Central memory CD8-positive, alpha-beta T cell (primary cell): ENCODE results near the gene ZCCHC17.

Source experiments
- ATAC-seq: fragments of 150-1000 bp; cut with Tn5 transposase; replicated peaks from 2 replicates; pipeline ENCODE4 v1.10.0; 2022; ENCODE audit warnings: mild to moderate bottlenecking, moderate FRiP score, moderate number of reproducible peaks; ENCODE audit not compliant: poor library complexity, severe bottlenecking; ENCODE audit errors: extremely low read depth
- DNase-seq, 2 donors: peaks; one replicate each; pipeline ENCODE4 v3.0.0; 2021; ENCODE audit warnings: low spot score in 2 of 2
- H3K27ac Mint-ChIP-seq: one replicate; pipeline ENCODE4 v1.8.0; 2022; ENCODE audit warnings: low read depth, mild to moderate bottlenecking, moderate library complexity, mixed read lengths
- H3K27me3 Mint-ChIP-seq: one replicate; pipeline ENCODE4 v1.8.0; 2022; ENCODE audit warnings: mixed read lengths
- H3K36me3 Mint-ChIP-seq: one replicate; pipeline ENCODE4 v1.8.0; 2022; ENCODE audit warnings: mild to moderate bottlenecking, moderate library complexity, mixed read lengths; ENCODE audit not compliant: insufficient read depth
- H3K4me1 Mint-ChIP-seq: one replicate; pipeline ENCODE4 v1.8.0; 2022; ENCODE audit warnings: mixed read lengths
- H3K4me3 Mint-ChIP-seq: one replicate; pipeline ENCODE4 v1.8.0; 2022; ENCODE audit warnings: mild to moderate bottlenecking, moderate library complexity, mixed read lengths
- H3K9me3 Mint-ChIP-seq: one replicate; pipeline ENCODE4 v1.8.0; 2022; ENCODE audit warnings: mixed read lengths

ZCCHC17 gene

DNA sequence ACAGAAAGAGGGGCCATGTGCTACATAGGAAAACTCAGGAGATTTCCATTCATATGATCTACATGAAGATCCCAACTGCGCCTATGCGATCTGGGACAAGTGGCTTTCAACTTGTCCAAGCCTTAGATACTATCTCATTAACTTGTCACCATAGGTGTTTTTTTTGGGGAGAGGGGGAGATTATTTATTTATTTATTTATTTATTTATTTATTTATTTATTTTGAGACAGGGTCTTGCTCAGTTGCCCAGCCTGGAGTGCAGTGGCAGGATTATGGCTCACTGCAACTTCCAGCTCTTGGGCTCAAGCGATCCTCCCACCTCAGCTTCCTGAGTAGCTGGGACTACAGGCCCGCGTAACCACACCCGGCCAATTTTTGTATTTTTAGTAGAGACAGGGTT, 64.8 kb downstream of the ZCCHC17 start:
- Mint-ChIP-seq H3K27ac (no peak overlapping the region), H3K27me3 (no peaks in the 10 kb centered on the region), H3K36me3 (peaks cover 25% of the 10 kb centered on the region), H3K4me1 (no peaks in the 10 kb centered on the region), H3K9me3 (no peaks in the 10 kb centered on the region), H3K4me3 (no peak overlapping the region)
- ATAC-seq = no peak
- no peak for DNase-seq

DNA sequence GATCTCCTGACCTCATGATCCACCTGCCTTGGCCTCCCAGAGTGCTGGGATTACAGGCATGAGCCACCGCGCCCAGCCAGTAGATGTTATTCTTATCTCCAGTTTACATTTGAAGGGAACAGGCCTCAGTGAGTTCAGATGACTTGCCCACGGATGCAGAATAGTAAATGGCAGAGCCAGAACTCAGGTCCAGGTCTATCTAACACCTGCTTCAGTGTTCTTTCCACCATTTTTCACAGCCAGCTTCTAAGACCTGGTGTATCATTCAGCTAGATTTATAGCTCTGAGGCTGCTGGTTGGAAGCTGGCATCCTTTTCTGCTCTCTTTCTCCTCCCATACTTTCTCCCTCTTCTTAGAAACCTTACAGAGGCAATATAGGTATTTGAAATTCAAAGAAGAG, 65.2 kb downstream of the ZCCHC17 start:
- Mint-ChIP-seq H3K4me1 (no peaks in the 10 kb centered on the region), H3K27me3 (no peaks in the 10 kb centered on the region), H3K36me3 (peaks cover 27% of the 10 kb centered on the region), H3K9me3 (no peaks in the 10 kb centered on the region), H3K4me3 (no peak overlapping the region), H3K27ac (no peak overlapping the region)
- ATAC-seq = no peak
- no peak for DNase-seq

DNA sequence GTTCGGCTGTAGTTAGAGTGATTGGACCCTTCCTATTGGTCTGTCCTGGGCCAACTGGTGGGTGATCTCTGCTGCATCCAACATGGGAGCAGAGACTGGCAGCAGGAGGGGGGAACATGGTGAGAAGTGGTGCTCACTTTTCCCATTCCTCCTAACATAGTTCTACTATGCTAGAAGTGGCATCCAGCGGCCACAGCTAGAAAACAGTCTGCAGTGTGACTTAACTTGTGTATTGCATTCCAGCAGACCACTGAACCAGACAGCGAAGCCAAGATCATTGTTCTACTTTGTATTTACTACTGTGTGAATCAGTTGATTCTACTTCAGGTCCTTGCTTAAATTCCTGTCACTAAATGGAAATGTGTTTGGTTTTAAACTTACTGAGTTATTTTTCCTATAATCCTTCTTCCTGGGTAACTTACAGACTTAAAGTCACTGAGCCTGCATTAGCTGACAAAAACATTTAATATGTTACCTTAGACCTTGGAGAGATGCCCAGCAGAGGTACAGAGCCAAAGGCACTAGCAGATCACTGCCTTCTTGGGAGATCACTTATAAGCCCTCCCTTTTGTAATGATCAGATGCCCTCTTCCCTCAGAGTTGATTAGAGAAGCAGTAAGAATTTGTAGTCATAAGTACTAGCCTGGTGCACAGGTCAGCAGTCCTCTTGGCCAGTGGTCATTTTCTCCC, 67.9 kb downstream of the ZCCHC17 start:
- Mint-ChIP-seq H3K36me3 (peaks cover 27% of the 10 kb centered on the region), H3K4me1 (no peaks in the 10 kb centered on the region), H3K4me3 (no peak overlapping the region), H3K27me3 (no peaks in the 10 kb centered on the region), H3K9me3 (no peaks in the 10 kb centered on the region), H3K27ac (no peak overlapping the region)
- ATAC-seq (no peak), DNase-seq (no peak)

DNA sequence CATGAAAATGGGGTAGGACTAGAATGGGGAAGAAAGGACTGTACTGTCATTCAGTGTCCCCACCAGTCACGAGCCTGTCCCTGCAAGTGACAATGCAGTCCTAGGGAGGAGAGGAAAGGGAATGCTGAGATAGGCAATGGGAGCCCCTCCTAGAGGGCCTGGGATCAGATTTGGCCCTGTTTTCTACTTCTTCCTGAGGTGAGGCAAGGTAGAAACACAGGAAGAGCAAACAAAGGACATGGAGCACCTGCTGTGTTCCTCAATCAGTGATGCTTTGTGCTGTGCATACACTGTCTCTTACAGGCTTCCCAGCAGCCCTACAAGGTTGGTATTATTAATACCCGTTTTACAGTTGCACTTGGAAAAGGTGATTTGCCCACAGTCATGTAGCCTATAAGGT, 70.0 kb downstream of the ZCCHC17 start:
- no peak for DNase-seq
- H3K36me3 Mint-ChIP-seq = peaks cover 25% of the 10 kb centered on the region
- H3K9me3 Mint-ChIP-seq = no peaks in the 10 kb centered on the region
- no peak overlapping the region for H3K27ac Mint-ChIP-seq
- H3K4me1 Mint-ChIP-seq = peaks cover under 1% of the 10 kb centered on the region
- no peaks in the 10 kb centered on the region for H3K27me3 Mint-ChIP-seq
- ATAC-seq = no peak
- H3K4me3 Mint-ChIP-seq = no peak overlapping the region

DNA sequence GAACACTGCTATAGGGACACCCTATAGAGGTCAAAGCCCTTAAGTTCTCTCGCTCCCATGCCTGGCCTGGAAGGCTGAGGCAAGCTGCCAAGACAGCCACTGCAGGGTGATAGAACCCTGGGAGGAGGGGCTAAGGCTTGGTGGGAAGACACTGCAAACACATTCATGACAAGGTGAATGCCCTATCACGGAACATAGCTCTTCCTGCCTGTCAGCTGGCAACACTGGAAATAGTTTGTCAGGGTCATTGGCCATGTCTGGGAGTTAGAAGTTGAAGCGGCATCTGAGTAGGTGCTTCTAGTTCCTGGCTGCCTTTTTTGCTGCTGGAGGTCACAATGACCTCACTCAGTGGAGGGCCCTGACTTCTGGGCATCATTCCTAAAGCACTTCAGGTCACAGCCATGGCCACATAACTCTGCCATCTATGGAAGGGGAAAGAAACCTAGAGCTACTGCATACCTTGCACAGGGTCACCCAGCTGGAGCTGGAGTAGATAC, 71.8 kb downstream of the ZCCHC17 start:
- H3K4me1 Mint-ChIP-seq = peaks cover 16% of the 10 kb centered on the region
- H3K4me3 Mint-ChIP-seq = no peak overlapping the region
- no peaks in the 10 kb centered on the region for H3K27me3 Mint-ChIP-seq
- no peak for DNase-seq
- H3K27ac Mint-ChIP-seq = no peak overlapping the region
- no peak for ATAC-seq
- H3K36me3 Mint-ChIP-seq = peaks cover 20% of the 10 kb centered on the region
- H3K9me3 Mint-ChIP-seq = no peaks in the 10 kb centered on the region

DNA sequence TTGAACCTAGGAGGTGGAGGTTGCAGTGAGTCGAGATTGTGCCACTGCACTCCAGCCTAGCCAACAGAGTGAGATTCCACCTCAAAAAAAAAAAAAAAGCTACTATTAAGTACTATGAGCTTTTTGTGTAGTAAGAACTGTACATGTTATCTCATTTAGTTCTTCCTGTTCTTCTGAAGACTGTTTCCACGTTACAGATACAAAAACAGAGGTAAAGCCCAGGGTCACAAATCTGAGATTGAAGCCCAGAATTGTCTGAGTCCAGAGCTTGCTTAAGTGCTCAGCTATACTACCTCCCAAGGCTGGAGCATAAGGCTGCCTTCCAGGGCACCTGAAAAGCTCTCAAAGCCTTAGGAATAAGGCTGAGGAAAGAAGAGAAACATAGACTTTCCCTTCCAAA, 73.2 kb downstream of the ZCCHC17 start:
- H3K4me1 Mint-ChIP-seq = peaks cover 21% of the 10 kb centered on the region
- H3K4me3 Mint-ChIP-seq = no peak overlapping the region
- H3K27me3 Mint-ChIP-seq = no peaks in the 10 kb centered on the region
- DNase-seq (no peak), ATAC-seq (no peak)
- peaks cover 9% of the 10 kb centered on the region for H3K36me3 Mint-ChIP-seq
- no peaks in the 10 kb centered on the region for H3K9me3 Mint-ChIP-seq
- no peak overlapping the region for H3K27ac Mint-ChIP-seq

DNA sequence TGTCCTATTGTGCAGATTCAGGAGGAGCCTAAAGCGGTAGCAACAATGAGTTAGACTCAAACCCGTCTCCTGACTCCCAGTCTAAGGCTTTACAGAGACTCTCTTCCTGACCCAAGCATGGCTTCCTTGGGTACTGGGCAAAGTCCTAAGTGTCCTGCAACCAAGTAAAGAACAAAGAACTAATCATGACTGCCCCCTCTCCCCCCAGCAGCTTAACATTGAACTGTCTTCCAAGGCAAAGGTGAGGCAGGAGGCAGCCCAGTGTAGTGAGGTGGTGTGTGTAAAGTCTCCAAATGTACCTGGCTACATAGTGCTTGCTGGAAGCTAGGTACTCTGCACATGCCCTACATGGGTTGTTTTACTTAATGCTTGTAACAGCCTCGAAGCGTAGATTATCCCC, 73.7 kb downstream of the ZCCHC17 start:
- ATAC-seq = no peak

DNA sequence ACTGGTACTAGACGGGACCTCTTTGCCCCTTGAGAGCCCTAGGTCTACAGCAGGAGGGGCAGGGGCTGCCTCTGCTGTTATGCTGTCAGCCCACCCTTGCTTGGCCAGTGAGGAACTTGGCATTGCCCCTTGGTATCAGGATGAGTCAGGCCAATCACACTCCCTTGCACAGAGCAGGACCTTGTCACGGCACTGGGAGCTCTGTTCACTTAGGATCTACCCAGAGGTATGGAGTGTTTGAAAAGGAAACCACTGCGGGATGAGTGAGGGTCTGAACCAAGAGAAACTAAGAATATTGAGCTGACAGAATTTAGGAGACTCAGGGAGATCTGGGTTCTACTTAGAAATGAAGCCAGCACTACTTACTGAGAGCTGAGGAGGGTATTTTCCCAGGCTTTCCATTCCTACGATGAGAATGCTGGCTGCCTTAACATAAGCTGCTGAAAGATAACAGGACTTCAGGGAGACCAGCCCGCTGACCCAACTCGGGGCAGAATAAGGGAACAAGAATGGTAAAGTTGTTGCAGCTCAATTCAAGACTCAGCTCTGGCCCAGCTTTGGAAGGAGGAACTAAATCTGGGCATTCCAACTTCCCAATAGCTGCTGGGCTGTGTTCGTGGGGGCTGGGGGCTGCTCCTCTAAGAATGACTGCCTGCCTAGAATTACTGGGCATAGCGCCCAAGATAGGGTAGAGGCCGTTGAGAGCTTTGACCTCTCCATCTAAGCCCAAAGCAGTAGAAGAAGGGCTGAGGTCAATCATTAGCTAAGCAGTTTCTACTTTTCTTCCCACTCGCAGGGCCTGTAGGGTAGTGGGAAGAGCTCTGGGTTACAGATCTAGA, 74.5 kb downstream of the ZCCHC17 start:
- no peaks in the 10 kb centered on the region for H3K9me3 Mint-ChIP-seq
- no peak overlapping the region for H3K4me3 Mint-ChIP-seq
- no peaks in the 10 kb centered on the region for H3K27me3 Mint-ChIP-seq
- ATAC-seq (no peak), DNase-seq (no peak)
- H3K27ac Mint-ChIP-seq = no peak overlapping the region
- peaks cover 21% of the 10 kb centered on the region for H3K4me1 Mint-ChIP-seq
- H3K36me3 Mint-ChIP-seq = peaks cover 7% of the 10 kb centered on the region

More for the DNA sequence above, 73.7 kb downstream of the ZCCHC17 start:
- Mint-ChIP-seq H3K9me3 (no peaks in the 10 kb centered on the region), H3K27me3 (no peaks in the 10 kb centered on the region), H3K4me1 (peaks cover 21% of the 10 kb centered on the region), H3K36me3 (peaks cover 7% of the 10 kb centered on the region), H3K27ac (no peak overlapping the region), H3K4me3 (no peak overlapping the region)
- no peak for DNase-seq

DNA sequence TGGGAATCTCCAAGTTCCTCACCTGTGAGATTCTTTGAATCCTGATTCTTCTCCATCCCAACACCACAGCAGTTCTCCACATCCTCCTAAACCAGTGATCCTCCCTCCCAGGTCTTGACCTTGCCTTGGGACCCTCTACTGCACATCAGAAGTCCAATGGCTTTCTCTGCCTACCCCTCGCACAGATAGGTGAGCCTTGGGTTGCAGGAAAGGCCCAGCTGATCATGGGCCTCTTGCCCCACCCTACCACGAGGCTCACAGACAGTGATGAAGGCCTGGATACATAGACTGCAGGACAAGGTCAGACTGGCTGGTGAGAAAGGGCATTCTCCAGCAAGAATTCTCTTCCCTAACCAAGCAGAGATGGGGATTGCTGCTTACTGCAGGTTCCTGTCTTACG, 75.2 kb downstream of the ZCCHC17 start:
- Mint-ChIP-seq H3K27me3 (no peaks in the 10 kb centered on the region), H3K4me3 (no peak overlapping the region), H3K27ac (no peak overlapping the region), H3K9me3 (no peaks in the 10 kb centered on the region), H3K36me3 (peaks cover 6% of the 10 kb centered on the region), H3K4me1 (peaks cover 21% of the 10 kb centered on the region)
- no peak for DNase-seq
- no peak for ATAC-seq

DNA sequence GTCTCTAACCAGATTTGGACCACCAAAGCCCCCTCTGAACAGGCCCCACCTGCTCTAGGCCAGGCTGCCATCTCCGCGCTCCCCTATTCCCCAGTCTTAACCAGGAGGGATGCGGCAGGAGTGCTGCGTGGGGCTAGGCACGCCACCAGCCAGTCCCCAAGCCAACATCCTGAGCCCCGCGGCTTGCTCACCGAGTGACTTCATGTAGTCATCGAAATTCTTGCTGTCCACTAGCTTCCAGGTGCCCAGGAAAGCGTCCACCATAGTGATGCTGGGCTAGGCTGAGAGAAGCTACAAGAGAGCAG, 75.9 kb downstream of the ZCCHC17 start:
- Mint-ChIP-seq H3K4me3 (peak overlapping the region; percentile 83), H3K4me1 (peaks cover 21% of the 10 kb centered on the region), H3K36me3 (peaks cover 6% of the 10 kb centered on the region), H3K27me3 (no peaks in the 10 kb centered on the region), H3K27ac (no peak overlapping the region), H3K9me3 (no peaks in the 10 kb centered on the region)
- DNase-seq (no peak), ATAC-seq (no peak)

DNA sequence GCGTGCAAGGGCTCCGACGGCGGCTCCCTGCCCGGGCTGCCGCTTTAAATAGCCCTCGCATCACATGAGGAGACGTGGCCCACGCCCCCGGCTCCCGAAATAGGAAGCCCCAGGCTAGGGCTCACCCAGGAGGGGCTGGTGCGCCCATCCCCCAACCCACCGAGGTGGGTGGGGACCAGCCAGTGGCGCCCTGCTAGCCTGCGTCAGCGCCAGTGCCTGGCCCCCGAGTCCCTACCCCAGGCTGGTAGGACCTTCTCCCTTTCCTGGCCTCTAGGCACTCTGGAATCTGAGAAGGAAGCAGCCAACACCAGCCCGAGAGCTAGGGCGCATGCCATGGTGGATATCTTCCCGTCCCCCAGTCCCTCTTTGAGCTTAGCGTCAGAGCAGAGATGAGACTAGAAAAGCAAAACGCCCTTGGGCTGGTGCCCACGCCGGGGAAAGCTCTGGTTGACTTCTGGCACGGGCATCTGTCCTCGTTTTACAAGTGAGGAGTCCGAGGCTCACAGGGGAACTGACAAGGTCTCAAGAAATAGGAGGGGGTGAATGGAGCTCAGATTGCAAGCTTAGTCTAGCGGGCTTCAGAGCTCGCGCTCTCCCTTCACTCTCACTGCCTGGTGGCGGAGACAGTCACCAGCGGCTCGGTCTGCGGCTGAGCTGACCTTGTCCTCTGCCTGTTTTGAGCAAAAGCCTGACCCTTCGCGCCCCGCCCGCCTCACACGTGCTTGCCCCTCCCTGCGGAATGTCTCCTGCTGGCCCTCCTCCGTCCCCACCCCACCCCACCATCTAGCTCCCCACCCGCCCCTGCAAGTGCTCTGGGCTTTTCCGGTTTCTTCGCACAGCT, 76.4 kb downstream of the ZCCHC17 start, which contains the start of gene FABP3:
TSS of gene FABP3 (minus strand) at position 21 of the 841 bp plus-strand sequence. CDS start 62 bp downstream, outside the sequence.
- peak within 1 kb of the TSS; percentile 83 for H3K4me3 Mint-ChIP-seq
- H3K27ac Mint-ChIP-seq = peak within 1 kb of the TSS; percentile 50
- H3K4me1 Mint-ChIP-seq = peaks cover 21% of the 10 kb centered on the region
- H3K27me3 Mint-ChIP-seq = no peaks in the 10 kb centered on the region
- DNase-seq (no peak), ATAC-seq (no peak)
- H3K36me3 Mint-ChIP-seq = peaks cover 4% of the 10 kb centered on the region
- no peaks in the 10 kb centered on the region for H3K9me3 Mint-ChIP-seq

DNA sequence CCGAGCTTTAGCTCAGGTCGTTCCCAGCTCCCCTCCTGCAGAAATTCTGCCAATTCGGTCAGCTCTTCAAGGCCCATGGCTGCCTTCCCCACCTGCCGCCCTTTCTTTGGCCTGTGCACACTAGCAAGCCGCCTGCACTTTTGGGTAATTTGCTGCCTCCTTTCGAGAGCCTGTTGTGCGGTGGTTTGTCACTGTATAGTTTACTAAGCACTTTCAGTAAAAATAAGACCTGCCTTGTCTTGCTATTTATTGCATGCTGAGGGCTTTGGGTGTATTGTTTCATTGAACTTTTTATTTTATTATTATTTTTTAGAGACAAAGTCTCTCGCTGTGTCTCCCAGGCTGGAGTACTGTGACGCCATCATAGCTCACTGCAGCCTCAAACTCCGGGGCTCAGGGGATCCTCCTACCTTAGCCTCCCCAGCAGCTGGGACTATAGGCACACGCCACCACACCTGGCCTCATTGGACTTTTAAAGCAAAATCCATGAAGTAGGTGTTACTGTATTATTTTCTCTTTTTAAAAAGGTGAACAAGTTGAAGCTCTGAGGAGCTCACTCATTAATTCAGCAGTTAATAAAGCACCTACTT, 77.2 kb downstream of the ZCCHC17 start:
- Mint-ChIP-seq H3K36me3 (peaks cover 4% of the 10 kb centered on the region), H3K27ac (peak overlapping the region; percentile 50), H3K4me1 (peaks cover 21% of the 10 kb centered on the region), H3K9me3 (no peaks in the 10 kb centered on the region), H3K27me3 (no peaks in the 10 kb centered on the region), H3K4me3 (peak overlapping the region; percentile 83)
- DNase-seq = no peak
- no peak for ATAC-seq
